GM13976 (cell line): ENCODE data around the gene TNNT3.
A peak's percentile ranks its signal among the peaks of the same experiment; 100 is the strongest.

ENCODE experiments used
- DNase-seq: peaks from one replicate; pipeline ENCODE4 v3.0.0; 2012; ENCODE audit warnings: low spot score
- in situ Hi-C: fragments of 300-500 bp; cut with MboI; formaldehyde crosslinking; loops from one replicate; pipeline ENCODE4 v1.12.0; 2022; ENCODE audit warnings: low sequenced_read_pairs, mixed read lengths, inconsistent platforms; ENCODE audit not compliant: unreplicated experiment
- TF ChIP-seq, protein P1 (sequence below): IDR thresholded peaks from 2 replicates; pipeline ENCODE4 v1.5.1; 2012; ENCODE audit warnings: borderline replicate concordance, mild to moderate bottlenecking; ENCODE audit not compliant: insufficient read depth; ENCODE audit errors: extremely low read depth, missing control alignments, control extremely low read depth

The TNNT3 gene

DNA sequence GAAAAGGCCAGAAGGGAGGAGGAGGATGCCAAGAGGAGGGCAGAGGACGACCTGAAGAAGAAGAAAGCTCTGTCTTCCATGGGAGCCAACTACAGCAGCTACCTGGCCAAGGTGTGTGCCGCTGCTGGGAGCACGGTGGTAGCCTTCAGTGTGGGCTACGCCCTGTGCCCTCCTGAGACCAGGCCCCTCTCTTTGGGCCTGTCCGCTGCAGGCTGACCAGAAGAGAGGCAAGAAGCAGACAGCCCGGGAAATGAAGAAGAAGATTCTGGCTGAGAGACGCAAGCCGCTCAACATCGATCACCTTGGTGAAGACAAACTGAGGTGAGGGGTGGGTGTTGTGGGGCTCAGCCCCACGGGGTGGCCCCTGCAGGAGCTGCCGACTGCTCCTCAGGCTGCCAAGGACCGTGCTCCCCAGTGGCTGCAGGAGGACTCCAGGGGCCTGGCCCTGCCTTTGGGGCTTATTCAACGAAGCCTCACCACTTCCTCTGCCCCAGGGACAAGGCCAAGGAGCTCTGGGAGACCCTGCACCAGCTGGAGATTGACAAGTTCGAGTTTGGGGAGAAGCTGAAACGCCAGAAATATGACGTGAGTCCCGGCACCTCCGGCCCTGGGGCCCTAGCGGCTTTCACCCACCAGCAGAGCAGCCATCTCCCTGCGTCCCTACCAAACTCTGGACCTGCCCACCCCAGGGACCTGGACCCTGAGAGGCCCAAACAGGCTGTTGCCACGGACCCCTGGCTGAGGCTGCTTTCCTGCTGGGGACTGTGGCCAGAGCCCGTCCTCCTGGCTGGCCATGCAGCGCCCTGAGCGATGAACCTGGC, 15.0 kb downstream of the TNNT3 start:
- TF ChIP-seq, protein P1, sequence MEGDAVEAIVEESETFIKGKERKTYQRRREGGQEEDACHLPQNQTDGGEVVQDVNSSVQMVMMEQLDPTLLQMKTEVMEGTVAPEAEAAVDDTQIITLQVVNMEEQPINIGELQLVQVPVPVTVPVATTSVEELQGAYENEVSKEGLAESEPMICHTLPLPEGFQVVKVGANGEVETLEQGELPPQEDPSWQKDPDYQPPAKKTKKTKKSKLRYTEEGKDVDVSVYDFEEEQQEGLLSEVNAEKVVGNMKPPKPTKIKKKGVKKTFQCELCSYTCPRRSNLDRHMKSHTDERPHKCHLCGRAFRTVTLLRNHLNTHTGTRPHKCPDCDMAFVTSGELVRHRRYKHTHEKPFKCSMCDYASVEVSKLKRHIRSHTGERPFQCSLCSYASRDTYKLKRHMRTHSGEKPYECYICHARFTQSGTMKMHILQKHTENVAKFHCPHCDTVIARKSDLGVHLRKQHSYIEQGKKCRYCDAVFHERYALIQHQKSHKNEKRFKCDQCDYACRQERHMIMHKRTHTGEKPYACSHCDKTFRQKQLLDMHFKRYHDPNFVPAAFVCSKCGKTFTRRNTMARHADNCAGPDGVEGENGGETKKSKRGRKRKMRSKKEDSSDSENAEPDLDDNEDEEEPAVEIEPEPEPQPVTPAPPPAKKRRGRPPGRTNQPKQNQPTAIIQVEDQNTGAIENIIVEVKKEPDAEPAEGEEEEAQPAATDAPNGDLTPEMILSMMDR = no peak
- in situ Hi-C loops = no loop called here
- no peak for DNase-seq

DNA sequence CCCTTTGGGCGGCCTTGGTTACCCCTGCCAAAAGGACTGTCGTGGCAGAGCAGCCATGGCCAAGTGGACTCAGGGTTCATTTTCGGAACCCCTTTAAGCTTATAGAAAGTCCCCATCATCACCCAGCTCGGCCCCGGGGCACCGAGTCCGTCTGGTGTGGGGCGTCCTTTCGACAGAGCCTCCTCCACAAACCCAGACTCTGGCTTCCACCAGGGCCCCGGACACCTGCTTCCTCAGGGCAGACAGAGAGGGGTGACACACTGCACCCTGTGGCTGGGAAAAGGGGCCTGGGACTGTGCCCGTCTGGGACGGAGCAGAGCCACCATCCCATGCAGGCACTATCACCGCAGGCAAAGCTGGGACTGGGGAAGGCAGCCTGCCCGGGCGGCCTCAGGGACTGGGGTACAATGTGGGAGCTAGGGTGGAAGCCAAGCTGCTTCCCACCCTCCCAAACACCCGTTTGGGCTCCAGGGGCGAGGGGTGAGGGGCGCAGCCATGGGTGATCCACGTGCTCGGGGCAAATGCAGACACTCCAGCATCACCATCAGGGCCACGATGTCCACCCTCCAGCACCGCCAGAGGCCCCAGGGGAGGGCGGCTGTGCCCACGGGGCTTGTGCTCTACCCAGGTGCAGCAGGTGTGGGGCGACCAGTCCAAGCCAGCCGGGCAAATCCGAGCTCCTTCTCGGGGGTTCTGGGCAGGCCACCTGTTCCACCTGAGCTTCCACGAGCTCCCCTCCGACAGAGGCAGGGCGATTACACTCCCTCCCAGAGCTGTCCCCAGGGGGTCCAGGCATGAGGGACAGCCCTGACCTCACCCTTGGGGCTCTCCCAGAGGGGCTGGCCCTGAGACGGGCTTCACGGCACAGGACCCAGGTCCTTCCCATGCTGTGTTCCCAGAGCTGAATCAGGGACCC, 15.9 kb downstream of the TNNT3 start:
- in situ Hi-C loops = no loop called here
- TF ChIP-seq, protein P1 = no peak
- DNase-seq = peak; percentile 43

DNA sequence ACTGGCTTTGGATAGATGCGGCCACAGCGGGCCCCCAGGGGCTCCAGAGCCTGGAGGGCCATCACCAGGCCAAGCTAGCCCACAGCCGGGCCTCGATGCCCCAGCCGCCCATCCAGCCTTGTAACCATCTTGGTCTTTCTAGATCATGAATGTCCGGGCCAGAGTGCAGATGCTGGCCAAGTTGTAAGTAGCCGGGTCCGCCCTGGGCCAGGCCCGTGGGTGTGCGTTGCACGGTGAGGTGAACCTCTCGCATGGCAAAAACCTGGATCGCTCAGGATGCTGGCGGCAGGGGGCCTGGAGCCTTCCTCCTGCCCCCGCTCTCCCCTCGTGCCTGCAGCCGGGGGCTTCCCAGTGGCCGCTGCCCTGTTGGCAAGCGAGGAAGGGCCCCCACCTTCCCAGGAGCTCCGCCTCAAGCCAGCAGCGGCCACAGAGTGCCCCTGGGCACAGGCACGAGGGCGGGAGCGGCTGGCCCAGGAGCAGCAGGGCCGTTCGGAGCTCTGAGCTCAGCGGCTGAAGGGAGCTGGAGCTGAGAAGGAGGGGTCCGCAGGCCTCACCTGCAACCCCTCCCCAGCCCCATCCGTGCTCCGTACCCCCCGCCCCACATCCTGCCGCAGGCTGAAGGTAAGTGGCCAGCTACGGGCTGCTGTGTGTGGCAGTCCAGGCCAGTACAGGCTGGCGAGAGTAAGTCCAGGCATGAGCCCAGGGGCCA, 16.7 kb downstream of the TNNT3 start:
- TF ChIP-seq, protein P1 = no peak
- DNase-seq = no peak
- in situ Hi-C loops = no loop called here

DNA sequence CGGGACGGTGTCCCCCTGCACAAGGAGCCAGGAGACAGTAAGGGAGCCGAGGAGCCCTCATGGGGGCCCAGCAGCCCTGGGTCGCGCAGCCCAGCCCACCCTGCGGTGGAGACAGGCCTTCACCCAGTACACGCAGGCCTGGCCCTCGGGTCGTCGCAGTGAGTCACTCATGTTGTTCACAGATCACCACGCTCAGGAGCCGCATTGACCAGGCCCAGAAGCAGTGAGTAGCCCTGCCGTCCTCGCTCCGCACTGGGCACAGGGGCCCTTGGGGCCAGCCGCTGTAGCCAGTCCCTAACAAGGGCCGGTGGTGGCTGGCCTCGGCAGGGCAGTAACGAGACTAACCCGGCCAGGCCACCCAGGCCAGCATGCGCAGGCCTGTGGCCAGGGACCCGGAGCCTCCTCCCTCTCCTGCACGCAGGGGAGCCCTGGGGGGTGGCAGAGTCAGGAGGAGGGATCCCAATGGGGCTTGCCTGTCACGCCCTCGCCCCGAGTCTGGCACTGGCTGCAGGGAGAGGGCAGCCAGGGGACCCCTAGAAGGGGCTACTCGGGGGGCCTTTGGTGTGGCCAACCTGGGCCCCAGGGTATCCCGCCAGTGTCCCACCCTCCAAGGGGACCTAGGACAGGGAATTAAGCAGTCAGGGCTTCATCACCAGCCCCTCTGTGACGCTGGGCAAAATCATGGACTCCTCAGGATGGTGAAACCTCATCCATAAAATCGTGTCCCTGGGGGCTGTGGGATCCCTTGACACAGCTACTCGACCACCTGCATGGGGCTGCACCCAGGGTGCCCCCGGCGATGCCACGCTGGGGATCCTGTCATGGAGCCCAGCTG, 17.5 kb downstream of the TNNT3 start:
- in situ Hi-C loops = no loop called here
- TF ChIP-seq, protein P1 = no peak
- DNase-seq = no peak

DNA sequence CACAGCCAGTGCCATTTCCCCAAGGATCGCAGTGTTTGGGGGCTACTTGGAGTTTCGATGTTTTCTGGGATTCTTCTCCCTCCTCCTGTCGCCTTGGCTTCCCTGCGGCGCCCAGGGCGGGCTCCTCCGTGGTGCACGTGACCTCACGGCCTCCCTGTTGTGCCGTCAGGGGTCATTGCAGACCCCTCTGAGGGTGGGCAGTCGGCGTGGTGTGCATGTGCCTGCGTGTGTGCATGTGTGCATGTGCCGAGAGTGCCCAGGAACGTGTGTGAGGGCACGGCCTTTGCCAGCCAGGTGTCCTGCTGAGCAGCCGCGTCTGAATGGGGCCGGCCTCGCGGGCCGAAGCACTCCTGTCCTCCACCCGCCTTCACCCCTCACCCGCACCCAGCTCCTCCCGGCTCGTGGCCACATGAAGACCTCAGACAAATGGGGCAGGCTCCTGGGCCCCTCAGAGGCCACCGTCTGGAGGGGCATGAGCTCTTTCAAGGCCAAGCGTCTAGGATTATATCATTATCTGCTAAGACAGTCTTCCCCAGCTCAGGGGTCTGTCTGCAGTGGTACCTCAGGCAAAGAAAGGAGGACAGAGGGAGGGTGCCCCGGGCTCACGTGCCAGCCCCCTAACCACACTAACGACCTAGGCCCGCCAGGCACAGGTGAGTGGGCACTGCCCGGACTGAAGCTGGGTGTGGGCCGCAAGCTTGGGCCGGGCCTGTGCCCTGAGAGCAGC, 18.3 kb downstream of the TNNT3 start:
- in situ Hi-C loops = no loop called here
- TF ChIP-seq, protein P1 = no peak
- DNase-seq = no peak
